BE2C (cell line): ENCODE data around the gene FEM1C.

Experiments used
- DNase-seq: peaks from one replicate; pipeline ENCODE4 v3.0.0-alpha.2; 2020
- H3K27me3 ChIP-seq: fragments of 250-450 bp; sonication (Bioruptor Pico); 2 replicates; pipeline ENCODE4 v1.5.1; 2020; ENCODE audit warnings: mild to moderate bottlenecking
- H3K36me3 ChIP-seq: fragments of 250-450 bp; sonication (Bioruptor Pico); 2 replicates; pipeline ENCODE4 v1.5.1; 2020; ENCODE audit warnings: mild to moderate bottlenecking
- H3K4me1 ChIP-seq: fragments of 250-450 bp; sonication (Bioruptor Pico); 2 replicates; pipeline ENCODE4 v1.5.1; 2020
- H3K4me3 ChIP-seq: 2 replicates; pipeline ENCODE4 v1.5.1; 2011; ENCODE audit warnings: low read depth, low read length
- H3K9me3 ChIP-seq: fragments of 250-450 bp; sonication (Bioruptor Pico); 2 replicates; pipeline ENCODE4 v1.5.1; 2020
- CTCF ChIP-seq: IDR thresholded peaks from 2 replicates; pipeline ENCODE4 v1.5.1; 2012; ENCODE audit warnings: mild to moderate bottlenecking, low read depth, low read length

The FEM1C gene

GRCh38 chr5:115478281-115478680 lies 66.3 kb downstream of the FEM1C start:
- DNase-seq, result no peak
- Histone ChIP-seq H3K4me1 (no peaks in the 10 kb centered on the region), H3K9me3 (no peaks in the 10 kb centered on the region), H3K4me3 (no peak overlapping the region), H3K36me3 (no peaks in the 10 kb centered on the region), H3K27me3 (no peaks in the 10 kb centered on the region)
- TF ChIP-seq CTCF, result no peak

GRCh38 chr5:115477581-115477980 lies 67.0 kb downstream of the FEM1C start:
- Histone ChIP-seq H3K27me3 (no peaks in the 10 kb centered on the region), H3K4me1 (no peaks in the 10 kb centered on the region), H3K36me3 (no peaks in the 10 kb centered on the region), H3K9me3 (no peaks in the 10 kb centered on the region), H3K4me3 (no peak overlapping the region)
- no peak for TF ChIP-seq CTCF
- no peak for DNase-seq

- no peak for DNase-seq
- TF ChIP-seq CTCF, result no peak
- no peaks in the 10 kb centered on the region for H3K4me1 ChIP-seq
- H3K4me3 ChIP-seq, result no peak overlapping the region
- no peaks in the 10 kb centered on the region for H3K9me3 ChIP-seq
- H3K36me3 ChIP-seq, result no peaks in the 10 kb centered on the region
- no peaks in the 10 kb centered on the region for H3K27me3 ChIP-seq
Measured at GRCh38 chr5:115475788-115476187, 68.8 kb downstream of the FEM1C start.

GRCh38 chr5:115472271-115473025 lies 72.1 kb downstream of the FEM1C start:
- H3K9me3 ChIP-seq, result no peaks in the 10 kb centered on the region
- no peaks in the 10 kb centered on the region for H3K36me3 ChIP-seq
- no peaks in the 10 kb centered on the region for H3K4me1 ChIP-seq
- TF ChIP-seq CTCF, result no peak
- H3K27me3 ChIP-seq, result no peaks in the 10 kb centered on the region
- DNase-seq, result no peak
- H3K4me3 ChIP-seq, result no peak overlapping the region

GRCh38 chr5:115471345-115472063 lies 73.1 kb downstream of the FEM1C start:
- DNase-seq, result no peak

More at GRCh38 chr5:115471345-115472063, 73.1 kb downstream of the FEM1C start:
- Histone ChIP-seq H3K36me3 (no peaks in the 10 kb centered on the region), H3K4me3 (no peak overlapping the region), H3K4me1 (no peaks in the 10 kb centered on the region), H3K9me3 (no peaks in the 10 kb centered on the region), H3K27me3 (no peaks in the 10 kb centered on the region)
- TF ChIP-seq CTCF, result no peak
